ENCODE results near the gene COPZ1.
A peak's percentile ranks its signal among the peaks of the same experiment; 100 is the strongest.

Gene COPZ1

DNA sequence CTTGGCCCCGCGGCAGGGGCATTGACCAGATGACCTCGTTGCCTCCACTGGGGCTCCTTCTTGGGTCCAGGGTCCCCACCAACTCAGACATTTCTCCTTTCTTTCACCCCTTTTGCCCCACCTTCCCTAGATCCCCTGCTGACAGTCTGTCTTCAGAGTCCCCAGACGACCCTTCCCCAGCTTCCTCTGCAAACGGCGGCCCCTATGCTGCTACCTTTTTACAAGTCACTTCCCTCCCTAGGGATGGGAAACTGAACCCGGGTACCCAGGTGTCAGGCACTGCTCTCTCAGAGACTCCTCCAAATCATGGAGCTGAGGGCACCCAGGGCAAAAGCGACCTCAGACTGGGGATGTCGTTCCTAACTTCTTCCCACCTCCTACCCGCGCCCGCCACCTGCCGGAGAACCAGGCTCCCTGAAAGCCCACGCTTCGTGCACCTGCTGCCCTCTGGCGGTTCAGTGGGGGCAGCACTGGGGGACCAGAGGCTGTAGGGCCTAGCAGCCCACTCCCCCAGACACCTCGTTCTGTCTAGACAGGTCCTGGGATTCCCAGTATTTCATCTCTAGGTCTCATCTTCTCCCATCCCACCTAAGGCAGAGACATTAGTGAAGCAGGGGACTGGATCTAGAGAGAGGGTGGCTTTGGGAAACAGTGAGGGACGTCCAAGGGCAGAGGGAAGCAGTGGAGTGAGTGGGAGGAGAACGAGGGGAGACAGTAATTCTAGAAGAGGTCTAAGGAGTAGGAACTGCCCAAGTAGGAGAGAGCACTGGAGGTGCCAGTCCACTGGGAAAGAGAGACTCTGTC lies 54.7 kb downstream of the COPZ1 start:
- peak; percentile 96 for DNase-seq

GRCh38 chr12:54381136-54381535 lies 56.2 kb downstream of the COPZ1 start:
- no peak for DNase-seq

DNA sequence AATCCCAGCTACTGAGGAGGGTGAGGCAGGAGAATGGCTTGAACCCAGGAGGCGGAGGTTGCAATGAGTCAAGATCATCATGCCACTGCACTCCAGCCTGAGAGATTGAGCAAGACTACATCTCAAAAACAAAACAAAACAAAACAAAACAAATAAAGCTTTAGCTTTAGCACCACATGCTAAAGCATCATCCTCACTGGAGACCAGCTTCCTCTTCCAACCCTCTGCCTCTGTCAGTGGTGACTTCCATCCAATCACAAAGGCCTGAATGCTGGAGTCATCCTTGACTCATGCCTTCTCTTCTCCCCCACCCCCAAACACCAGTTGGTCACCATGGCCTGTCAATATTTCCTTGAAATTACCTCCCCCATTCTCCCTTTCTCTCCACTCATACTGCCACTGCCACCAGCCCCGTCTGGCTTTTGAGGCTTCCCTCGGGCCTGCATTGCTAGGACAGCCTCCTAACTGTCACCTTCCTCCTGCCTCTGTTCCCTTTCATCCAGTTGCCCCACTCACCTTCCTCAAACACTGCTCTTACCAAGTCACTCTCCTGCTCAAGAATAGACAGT lies 58.2 kb downstream of the COPZ1 start:
- DNase-seq: peak; percentile 60

DNA sequence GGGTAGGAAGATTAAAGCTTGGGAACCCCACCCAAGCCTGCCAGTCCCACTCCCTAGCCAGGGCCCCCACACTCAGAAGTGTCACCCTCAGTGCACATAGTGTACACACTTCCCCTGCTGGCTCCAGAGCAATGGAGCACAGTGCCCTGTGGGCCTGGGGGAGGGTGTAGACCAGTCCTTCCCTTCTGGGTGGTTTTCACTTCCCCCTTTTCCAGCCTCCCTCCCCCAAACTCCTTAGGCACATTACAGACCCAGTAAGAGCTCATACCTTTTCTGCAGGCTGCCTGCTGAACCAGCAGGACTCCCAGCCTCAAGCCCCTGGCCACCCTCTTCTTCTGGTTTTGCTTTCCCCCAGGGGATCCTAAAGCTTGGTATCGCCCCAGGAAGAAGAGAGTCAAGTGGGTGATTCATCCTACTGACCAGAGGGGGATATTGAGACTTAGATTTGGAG lies 59.7 kb downstream of the COPZ1 start, which contains the start of gene ZNF385A:
ZNF385A (minus strand) TSS at position 143 of the 451 bp plus-strand sequence. CDS start 219 bp downstream, outside the sequence.
- no peak for DNase-seq

DNA sequence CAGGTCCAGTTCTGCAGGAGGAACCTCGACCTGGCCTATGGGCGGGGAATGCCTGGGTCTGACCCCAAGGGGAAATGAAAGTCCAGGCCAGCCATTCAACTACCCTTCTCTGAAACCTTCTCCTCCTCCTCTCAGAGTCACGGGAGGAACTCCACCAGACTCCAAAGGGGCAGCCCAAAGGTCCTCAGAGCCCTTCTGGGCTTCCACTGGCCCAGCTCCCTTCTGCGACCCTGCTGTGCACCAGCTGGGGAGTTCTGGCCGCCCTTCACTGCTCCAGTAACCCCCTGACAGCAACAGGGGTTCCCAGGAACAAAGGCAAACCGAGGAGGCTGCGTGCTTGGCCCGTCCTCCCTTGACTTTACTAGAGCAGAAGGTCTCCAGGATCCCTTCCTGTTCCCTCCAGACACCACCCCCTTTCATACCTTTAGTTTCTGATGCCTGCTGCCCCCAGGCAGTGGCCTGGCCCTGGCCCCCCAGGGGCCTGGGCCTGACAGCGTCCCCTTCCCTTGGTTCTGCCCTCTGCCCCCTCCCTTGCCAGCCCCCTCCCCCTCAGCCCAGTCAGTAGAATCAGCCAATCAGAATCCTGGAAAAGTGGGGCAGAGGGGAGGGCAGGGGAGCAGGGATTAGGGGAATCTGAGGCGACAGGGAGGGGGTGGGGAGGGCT lies 60.5 kb downstream of the COPZ1 start:
- no peak for DNase-seq

DNA sequence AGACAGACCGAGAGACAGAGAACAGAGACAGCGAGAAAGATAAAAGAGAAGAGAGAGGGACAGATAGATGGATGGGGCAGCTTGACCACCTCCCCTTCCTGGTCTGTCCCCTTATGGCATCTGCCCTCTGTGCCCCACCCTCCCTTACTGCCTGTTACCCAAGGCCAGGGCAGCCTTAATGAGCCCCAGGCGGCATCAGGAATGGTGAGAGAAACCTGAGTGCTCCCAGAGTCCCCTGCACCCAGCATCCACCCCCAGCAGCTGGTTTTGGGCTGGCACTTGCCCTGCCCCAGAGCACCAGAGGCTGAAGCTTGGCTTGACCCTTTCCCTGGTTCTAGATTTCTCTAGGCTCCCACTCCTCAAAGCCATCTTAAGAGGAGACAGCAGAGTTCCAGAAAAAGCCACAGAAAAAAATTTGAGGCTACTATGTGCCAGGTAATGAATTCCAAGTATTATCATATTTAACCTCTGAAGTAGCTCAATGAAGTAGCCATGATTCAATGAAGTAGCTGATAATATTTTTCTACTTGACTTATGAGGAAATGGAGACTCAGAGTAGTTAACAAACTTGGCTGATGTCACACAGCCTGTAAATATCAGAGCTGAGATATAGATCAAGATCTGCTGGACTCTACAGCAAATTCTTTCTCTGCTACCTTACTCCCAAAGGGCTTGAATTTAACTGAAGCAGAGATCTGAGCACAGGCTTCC lies 61.6 kb downstream of the COPZ1 start:
- no peak for DNase-seq

- no peak for DNase-seq
Observed at GRCh38 chr12:54387114-54387467, 62.2 kb downstream of the COPZ1 start.

GRCh38 chr12:54388237-54389133 lies 63.6 kb downstream of the COPZ1 start:
- DNase-seq: no peak

GRCh38 chr12:54389134-54389508 lies 64.2 kb downstream of the COPZ1 start:
- no peak for DNase-seq

- no peak for DNase-seq
Observed at GRCh38 chr12:54389607-54390175, 64.8 kb downstream of the COPZ1 start.

DNA sequence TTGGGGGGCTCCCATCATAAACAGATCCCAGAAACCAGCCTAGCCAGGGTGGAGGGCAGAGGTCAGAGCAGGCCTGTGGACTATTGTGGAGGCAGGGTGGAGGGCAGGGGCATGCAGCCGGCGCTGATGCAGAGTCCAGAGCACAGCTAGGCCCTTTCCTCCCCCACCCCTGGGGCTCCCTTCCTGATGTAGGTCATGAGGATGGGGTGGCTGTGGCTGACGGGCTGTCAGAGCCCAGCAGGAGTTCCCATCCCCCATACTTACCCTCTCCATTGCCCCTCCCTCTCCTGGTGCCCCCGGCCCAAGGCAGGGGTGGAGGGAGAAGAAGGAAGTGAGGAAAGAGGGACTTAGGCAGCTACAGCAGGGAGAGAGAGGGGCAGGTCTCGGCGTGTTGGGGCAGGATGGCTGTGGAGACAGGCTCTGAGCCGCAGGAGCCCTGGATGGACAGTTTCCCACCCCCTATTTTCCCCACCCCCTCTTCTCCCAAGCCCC lies 65.3 kb downstream of the COPZ1 start:
- DNase-seq: no peak

DNA sequence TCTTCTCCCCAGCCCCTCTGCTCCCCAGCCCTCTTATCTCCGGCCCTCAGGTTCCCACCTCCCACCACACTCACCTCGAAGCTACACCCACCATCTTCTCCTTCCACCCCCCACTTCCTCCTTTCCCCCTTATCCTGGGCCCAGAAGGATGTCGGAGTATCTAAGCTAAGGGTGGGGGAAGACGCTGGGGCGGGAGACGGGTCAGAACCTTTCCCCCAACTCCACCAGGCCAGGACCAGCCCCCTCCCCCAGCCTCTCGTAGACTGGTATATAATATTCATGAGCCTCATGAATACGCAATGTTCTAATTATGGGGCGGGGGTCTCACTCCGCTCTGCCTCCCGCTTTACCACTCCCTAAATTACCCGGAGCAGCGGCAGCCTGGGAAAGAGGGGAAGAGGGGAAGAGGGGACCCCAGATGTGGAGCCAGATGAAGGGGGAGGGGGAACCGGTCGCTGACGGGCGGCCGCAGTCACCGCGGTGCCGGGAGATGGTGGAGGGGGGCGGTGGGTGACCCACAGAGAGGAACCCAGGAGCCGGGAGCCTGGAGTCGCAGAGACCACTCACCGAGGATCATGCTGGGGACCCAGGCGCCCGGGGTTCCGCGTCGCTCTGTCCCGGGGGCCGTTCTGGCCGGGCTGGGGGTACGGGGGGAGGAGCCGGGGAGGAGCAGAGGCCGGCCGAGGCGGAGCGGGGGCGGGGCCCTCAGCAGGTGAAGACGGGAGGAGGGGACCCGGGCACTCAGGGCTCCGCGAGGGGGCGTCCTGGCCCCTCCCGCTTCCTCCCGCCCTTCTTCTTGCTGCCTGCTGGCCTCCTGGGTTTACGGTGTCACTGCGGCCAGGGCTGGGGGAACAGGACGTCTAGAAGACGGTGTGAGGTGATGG lies 66.0 kb downstream of the COPZ1 start:
- DNase-seq: peak; percentile 71

GRCh38 chr12:54392485-54393206 lies 67.7 kb downstream of the COPZ1 start:
- no peak for DNase-seq

- DNase-seq: no peak
Observed at GRCh38 chr12:54393207-54393609, 68.3 kb downstream of the COPZ1 start.

DNA sequence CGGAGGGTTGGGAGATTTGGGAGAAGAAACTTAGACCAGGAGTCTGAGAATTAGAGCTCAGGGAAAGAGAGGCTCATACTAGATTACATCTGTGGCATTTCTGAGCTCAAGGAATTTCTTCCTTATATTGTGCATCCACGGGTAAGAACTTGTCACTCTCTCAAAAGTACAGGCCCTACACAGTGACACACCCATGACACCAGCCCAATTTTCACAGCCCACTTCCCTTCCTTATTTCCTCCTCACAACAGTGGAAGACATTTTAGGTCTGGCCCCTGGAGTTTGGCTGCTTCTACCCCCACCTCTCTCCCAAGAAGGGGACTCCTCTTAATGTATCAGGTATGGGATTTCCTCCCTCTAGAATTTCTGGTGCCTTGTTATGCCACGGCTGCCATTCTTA lies 68.8 kb downstream of the COPZ1 start:
- DNase-seq: no peak

DNA sequence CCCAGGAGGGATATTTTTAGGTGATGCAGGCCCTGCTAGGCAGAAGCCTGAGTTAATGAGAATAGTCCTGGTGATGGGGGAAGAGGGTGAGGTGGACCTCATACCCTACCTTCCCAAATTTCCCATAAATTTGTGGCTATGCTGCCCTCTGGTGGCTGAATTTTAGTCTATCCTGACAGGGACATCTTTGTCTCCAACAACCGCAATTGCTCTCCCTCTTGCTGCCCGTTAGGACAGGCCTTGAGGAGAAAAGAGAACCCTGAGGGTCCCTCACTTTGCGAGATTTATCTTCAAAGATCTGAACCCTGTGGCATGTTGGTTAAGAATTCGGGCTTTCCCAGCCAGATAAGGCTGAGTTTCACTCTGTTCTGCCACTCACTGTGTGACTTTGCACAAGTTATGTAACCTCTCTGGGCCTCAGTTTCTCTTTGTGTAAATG lies 69.4 kb downstream of the COPZ1 start:
- DNase-seq: peak; percentile 60

- DNase-seq: no peak
Observed at GRCh38 chr12:54394986-54395385, 70.1 kb downstream of the COPZ1 start.

DNA sequence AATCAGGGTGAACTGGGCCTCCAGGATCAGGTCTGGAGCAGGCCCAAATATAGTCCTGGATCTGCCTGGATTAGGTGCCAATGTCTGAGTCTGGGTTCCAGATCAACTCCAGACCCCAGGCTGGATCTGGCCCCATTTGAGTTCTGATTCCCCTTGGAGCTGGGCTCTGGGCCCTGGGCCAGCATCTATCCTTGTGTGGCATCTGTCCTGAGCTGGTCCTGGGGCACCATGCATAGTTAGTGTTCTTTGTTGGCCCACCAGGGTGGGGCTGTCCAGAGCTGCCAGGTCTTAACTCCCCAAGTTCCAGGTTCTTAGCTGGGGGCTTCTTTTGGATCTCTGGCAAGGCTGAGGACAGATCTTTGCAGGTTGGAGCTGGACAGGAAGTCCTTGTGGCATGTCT lies 70.6 kb downstream of the COPZ1 start:
- DNase-seq: no peak

GRCh38 chr12:54397157-54397556 lies 72.2 kb downstream of the COPZ1 start:
- DNase-seq: no peak

GRCh38 chr12:54398218-54398617 lies 73.3 kb downstream of the COPZ1 start:
- DNase-seq: no peak

Data from activated CD4-positive, alpha-beta T cell treated with anti-CD3 and anti-CD28 coated beads for 48 hours (primary cell).